ENCODE data around the gene FAM168A.

Gene FAM168A

DNA sequence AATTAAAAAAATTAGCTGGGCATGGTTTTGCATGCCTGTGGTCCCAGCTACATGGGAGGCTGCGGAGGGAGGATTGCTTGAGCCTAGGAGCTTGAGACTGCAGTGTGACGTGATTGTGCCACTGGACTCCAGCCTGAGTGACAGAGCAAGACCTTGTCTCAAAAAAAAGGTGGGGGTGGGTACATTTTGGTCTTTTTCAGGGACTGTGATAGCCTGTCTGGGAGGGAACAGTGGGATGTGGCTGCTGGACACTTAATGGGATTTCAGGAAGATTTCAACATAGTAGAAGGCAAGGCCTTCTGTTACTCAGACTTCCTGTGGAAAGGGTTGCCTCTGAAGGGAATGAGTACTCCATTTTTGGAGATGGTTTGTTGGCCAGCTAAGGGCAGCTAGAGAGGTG, 181.1 kb downstream of the FAM168A start:
- DNase-seq = peak; percentile 61

DNA sequence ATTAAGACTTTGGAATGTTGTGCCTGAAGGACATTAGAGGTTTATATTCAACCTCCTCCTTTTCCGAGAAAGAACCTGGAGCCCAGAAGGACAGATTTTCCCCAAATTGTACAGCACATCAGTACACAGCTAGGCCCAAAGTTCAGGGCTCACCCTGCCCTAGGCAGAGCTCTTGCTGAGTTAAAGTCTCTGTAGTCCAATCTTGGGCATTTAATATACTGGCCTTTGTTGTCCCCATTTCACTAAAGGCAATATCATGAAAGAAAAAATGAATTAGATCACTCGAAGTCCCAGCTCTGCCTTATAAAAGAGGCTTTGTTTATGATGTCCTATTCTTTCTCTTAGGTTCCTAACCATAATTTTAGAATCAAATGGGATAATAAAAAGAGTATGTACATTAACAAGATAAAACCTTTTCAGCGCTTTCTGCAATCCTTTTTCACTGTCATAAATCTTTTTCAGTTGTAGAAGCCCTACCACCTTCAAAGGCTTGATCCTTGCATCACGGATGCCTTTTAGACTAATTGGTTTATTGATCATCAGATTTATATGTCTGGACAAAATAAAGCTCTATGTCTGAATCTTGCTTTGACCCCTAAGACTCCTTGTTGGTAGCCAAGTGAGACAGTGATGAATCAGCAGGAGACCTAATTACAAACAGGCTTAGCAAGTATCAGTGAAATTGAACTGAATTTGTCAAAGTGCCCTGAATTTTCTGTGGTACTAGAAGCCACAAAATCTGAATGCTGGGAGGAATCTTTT, 181.9 kb downstream of the FAM168A start:
- peak; percentile 83 for DNase-seq

DNA sequence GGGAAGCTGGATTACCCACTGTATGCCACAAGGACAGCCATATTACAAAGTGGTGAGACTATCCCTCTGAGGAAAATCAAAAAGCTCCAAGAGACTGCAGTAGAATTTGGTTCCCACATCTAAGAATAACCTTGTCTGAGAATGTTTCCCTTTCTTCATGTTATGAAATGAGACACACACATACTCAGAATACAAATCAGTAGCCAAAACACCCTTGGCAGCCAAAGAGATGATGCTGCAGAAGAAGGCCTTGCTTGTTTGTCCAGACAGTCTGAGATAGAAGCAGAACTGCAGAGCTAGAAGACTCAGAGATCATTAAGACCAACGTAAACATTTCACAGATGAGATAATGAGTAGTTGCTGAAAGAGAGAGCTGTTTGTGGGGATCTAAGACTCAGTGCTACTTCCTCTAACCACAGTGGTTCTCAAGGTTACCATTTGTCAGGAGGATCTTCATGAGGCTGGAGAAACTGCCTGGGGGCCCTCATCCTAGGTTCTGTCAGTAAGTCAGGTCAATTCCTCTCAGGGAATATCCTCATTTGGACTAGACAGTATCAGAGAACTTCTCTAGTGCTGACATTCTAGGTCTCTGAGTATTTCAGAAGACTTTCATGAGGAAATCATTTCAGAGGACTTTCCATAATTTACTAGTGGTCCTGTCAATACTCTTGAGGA, 182.8 kb downstream of the FAM168A start:
- DNase-seq = peak; percentile 90

DNA sequence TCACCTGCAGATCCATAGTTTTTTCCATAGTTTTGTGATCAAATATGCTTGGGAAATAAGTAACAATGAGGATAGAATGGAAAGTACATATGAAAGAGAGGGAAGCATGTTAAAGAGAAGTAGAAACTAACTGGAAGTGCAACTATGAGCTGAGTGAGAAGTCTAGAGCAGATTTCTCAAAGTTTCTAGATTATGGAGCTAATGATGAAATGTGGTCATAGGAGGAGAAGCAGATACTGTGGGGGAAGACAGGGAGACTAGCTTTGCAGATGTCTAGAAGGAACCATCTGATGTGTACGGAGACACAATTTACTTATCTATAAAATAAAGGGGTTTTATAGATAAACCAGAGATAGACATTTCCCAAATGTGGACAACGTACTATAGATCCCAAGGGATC, 184.7 kb downstream of the FAM168A start:
- no peak for DNase-seq

DNA sequence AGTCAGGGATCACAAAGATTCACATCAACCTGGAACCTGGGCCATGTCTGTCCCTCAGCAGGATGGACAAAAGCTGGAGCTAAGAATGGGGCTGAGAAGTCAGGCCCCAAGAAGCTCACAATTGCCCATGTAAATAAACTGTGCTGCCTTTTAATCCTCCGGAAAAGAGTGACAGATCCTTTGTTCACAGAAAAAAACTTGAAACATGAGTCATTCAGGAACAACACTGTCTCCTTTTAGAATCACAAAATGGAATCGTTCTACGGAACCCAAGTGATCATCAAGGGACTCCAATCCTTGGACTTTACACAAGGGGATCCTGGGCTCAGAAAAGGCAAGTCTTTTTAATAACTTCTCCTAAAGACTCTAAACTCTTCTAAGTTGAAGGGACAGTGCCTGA, 185.6 kb downstream of the FAM168A start:
- no peak for DNase-seq

DNA sequence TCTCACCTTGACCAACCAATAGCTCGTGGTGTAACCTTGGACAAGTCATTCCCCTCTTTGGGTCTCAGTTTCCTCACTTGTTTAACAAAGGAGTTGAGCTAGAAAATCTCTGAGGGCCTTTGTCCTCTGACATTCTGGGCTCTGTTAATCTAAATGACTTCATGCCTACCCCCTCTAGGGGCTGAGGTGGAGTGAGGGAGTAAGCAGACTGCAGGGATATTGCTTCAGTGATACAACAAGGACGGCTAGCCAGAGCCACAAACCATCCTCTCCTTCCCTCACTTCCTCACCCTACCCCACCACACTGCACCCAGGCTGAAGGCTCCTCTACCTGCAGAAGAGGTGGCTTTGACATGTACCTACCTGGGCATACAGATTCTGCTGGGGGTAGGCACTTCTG, 186.9 kb downstream of the FAM168A start:
- DNase-seq = no peak

DNA sequence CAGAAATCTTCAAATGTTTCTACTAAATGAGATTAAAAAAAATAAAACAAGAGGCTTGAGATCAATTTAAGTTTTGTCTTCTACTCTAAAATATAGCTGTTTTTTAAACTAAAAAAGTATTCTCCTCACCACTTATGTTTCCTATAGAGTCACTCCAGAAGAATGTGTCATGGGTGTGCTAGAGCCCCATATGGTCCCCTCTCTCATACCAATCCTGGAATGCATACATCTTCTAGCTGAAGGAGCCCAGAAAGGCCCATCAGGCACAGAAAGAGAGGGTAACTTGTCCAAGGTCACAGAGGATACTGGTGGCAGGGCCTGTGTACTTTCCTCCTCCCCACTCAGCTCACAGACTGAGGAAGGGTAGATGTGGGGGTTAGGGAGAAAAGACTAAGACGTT, 187.3 kb downstream of the FAM168A start:
- DNase-seq = peak; percentile 65

DNA sequence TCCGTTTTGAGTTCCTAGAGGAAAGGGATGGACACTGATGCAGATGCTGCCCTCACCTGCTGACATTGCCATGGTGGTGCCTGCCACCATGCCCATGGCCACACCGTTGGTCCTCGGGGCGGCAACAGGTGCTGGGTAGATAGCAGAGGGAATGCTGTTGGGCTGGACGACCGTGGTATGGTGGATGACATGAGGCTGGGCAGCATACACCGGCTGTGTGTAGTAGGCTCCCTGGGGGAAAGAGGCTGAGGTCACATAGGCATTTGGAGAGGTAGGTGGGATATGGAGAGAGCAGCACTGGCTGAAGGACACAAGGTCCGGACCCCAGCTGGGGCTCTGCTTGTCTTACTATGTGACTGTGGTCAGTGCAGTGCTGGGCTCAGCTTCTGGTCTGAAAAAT, 188.5 kb downstream of the FAM168A start:
- DNase-seq = no peak

DNA sequence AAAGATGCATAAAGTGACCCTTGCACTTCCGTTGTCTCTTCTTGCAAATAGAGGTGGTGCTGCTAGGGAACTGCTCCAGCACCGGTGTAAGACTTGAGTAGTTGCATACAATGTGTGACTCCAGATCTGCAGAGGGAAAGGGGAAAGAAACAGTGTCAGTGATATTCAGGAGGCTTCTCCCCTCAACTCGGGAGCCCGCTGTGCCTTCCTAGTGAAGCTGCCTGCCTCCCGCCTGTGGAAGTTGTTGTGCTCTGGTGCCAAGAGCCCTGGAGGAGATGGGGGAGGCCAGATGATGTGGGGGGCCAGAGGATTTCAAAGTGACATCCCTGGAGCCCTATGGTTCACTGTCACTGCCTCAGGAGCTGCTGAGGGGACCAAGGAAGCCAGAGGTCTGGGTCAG, 191.3 kb downstream of the FAM168A start:
- DNase-seq = no peak

DNA sequence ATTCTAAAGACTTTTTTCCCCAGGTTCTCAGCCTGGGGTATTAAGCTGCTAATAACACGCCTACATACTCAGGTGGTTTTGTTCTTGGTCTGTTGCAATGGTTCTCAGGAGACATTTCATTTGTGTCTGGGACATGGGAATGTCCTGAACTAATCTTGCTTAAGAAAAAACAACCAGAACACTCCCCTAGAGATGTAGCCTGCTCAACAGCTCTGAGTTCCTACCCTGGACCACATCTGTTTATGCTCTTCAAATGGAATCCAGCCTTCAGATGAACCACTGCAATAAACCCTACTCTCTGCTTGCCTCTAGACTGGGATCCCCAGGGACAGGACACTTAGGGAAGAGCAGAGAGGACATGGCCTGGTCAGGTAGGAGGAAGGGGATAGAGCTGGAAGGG, 191.8 kb downstream of the FAM168A start:
- DNase-seq = no peak

DNA sequence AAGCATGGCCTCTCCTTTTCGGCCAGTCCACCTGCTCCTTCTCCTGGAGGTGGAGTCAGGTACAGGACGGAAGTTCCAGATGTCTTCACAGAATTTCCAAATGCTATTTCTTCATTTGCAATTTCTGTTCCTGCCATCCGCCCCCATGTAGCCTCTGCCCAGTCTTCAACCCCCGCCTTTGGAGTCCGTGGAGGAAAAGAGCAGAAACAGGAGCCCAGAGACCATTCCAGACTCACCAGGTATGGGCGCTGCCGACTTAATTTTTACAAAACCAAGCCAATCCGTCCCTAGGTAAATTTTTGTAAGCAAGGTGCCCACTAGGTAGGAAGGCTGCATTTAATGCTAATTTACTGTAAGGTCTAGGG, 192.8 kb downstream of the FAM168A start:
- no peak for DNase-seq

DNA sequence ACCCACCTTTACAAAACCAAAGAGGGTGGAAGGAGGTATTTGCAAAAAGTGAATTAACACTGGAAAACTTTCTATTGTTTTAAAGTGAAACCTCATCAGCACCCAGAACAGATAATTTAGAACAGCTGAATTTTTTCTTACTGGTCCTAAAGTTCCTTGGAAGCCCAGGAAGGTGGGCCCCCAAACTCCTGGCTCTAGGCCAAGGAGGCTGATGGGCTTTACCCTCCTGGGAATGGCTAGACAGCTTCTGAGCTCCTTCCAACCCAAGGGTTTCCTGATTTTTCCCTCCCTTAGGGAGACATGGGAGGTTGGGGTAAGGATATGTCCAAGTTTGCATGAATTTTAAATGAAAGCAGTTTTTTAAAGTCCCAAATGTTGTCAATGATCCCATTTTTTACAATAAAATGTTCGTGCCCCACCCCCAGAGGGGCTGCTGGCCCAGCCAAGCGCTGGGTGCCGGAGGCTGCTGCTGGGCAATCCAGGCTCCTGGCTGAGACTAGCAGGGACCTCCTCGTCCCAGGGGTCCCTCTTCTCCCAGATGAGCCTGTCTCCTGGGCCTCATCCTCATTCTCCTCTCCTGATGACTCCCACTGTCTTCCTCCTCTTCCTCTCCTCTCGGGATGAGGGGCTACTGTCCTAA, 193.3 kb downstream of the FAM168A start:
- no peak for DNase-seq

DNA sequence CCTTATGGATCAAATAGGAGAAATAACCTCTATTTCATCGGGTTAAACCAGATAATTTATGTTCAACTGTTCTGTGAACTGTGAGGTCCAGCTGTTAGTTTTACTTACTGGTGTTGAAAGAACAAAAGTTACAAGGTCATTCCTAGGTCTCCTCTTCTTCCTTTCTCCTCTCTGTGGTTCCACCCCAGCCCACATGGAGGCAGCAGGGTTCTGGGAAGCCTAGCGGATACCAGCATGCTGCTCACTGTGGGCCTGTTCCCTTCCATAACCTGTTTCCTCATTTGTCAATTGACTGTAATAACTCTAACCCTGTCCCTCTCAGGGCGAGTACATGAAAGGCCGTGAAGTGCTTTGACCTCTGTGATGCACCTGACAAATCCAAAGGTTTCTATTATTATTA, 193.9 kb downstream of the FAM168A start:
- DNase-seq = peak; percentile 56

DNA sequence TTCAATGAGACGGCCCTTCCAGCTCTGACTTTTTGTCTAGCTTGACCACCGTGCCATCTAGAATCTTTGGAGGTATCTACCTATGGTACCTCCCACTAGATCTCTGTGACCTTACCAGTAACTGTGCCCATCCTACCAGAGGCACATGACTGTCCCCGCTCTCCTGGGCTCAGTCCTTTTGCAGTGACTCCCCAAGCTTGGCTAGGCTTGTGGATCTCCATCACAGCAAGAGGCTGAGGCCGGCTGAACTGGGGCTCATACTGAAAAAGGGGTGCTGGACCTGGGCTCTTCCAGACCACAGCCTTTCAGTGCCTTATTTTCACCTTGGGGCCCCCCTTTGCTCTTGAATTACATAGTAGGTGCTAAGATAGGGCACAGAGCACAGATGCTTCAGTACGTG, 194.4 kb downstream of the FAM168A start:
- no peak for DNase-seq

DNA sequence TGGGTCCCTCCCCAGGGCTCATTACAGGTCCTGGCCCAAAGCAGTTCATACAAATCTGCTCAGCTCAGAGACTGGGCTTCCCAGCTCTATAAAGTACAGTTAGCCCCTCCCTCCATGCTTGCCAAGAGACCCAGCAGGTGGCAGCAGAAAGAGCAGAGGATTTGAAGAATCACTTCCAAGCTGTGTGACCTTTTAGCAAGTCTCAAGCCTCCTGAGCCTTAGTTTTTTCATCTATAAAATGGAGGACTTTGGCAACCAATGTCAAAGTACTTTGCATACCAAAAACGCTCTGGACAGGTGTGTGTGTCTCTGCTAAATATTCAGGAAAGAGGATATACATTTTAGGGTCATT, 195.1 kb downstream of the FAM168A start:
- DNase-seq = peak; percentile 30

DNA sequence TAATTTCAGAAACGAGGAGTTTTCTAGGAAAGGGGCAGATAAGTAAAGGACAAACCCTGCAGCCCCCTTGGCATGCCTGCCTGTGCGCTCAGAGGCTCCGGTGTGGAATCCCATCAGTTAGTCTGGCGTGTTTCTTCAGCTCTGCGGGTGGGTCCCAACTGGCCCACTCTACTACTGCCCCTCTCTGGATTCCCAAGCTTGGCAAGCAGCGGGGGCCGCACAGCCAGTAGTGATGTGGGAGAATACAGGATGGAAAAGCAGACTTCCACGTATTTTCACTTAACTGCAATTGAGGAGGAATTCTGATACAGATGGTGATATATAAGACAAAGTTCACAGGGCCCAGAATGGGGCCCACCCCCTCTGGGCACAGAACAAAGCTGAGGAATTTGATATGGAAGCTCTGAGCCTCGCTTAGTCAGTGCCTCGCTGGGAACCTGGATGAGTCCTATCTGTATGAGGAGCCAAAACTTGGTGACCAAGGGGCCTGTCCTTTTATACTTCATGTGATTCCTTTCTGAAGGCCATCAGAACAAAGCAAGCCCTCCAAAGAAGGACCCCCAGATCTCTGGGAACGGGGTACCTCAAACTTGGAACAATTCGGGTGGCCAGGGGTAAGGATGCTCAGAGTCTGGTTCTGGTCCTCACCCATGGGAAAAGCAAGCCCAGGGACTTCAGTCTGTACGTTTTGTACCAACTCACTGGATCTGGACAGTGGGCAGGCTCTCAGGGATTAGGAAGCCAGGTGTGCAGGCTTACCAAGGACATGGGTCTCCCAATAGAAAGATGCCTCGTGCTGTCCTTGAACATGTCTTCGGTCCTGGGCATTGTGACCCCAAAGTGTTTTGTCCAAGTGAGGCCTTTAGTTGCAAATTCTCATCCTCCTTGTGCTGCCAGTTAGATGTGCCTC, 195.7 kb downstream of the FAM168A start:
- peak; percentile 45 for DNase-seq

DNA sequence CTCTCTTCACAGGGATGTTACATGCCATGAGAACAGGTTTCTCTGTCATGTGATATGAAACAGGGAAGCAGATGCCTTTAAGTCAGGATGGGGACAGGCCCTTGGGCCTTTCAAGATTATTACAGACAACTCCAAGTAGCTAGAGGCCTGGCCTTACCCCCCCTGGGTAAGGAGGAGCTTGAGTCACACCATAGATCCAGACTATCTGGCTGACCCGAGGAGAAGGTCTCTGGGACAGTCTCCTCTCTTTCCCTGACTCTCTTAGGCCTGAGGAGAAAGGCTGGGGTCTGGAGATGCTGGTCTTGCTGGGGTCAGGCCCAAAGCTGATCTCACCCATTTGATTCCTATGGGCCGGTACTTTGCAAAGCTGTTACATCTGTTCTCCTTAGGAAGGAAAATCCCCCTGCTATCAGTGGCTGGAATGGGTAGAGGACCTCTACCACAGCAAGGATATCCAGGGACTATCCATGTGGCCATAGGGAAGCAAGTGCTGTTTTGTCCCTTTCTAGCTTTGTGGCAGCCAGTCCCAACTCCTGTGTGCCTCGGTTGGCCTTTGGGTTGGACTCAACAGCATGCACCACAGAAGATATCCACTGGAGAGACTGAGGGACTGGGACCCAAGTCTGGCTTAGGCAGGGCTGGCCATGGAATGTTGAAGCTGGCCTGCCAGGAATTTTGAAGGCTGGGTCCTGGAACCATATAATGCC, 196.5 kb downstream of the FAM168A start:
- no peak for DNase-seq

DNA sequence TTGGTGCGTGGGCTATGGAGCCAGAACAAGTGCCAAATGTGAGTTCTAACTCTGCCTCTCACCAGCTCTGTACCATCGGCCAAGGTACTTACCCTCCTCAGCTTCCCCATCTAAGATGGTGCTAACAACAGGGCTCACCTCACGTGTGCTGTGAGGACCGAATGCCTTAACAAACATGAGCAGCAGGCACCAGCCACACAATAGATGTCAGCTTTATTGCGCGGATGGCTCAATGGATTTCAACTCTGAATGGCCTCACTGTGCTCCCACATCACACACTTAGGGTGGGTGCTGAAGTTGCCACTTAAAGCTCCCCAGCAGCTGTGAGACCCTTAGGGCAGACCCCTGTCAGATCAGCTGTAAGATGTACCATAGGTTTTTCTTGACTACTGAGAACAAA, 197.6 kb downstream of the FAM168A start:
- DNase-seq = no peak

DNA sequence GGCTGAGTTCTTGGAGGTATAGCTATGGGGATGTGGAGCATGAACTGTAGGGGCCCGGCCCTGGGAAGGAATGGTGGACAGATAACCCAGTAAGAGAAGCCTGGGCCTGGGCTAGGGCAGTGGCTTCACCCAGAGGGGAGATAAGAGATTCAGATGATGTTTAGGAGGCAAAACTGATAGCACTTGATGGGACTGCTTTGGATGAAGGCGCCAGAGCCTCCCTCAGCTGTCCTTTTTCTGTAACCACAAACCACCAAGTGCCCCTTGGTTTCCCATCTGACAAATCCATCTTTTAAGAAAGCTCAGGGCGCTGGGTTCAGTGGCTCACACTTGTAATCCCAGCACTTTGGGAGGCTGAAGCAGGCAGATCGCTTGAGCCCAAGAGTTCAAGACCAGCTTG, 198.3 kb downstream of the FAM168A start:
- DNase-seq = no peak

DNA sequence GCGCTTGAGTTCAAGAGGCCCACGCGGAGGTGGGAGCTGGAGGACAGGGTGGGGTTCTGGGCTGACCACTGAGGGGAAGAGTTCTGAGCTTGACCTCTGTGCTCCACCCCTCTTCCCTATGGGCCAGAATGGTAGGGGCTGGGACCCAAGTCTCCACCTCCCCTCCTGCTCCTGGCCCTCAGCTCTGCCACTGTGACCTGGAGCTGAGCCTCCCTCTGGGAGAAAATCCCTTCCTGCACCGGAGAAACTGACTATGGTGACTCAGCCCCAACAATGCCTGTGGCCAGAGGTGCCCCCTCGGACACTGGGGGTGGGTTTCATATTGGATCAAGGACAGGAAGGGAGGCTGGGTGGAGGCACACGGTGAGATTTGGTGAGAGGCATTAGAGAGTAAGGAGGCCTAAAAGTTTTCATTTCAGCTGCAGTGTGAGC, 198.7 kb downstream of the FAM168A start:
- DNase-seq = peak; percentile 40

DNA sequence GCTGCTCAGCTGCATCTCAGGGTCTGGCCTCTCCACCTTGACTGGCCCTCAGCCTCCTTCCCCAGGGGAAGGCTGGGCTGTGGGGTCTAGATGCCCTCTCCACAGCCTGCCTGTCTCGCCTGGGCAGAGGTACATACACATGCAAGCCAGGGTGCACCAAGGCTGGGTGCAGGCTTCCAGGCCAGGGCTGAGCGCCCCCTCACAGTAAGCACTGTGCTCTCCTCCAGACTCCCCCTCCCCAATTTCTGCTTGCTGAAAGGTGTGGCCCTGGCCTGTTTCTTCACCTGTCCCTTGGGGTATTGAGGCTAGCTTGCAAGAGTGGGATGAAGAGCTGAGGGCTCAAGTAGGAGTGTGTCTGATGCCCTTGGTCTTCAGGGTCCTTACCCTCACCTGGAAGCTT, 199.2 kb downstream of the FAM168A start:
- DNase-seq = no peak

DNA sequence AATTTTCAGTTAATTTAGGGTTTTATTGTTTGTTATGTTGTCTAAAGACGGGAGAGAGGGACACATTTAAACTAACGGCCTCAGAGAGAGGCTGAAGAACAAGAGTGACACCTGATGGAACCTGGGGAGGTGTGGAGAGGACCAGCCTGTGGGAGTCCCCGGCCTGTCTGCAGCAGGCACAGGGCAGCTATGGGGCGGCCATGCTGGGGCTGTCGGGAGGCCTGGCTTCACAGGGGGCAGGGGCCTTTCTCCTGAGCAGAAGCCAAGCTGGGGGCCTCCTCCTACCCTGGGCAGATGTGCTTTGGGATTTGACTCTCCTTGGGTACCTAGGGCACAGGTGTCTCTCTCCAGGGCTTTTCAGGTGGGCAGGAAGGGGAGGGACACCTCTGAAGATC, 199.8 kb downstream of the FAM168A start:
- DNase-seq = no peak
